H1 (cell line): ENCODE measurements around the gene DCHS1. TPM values are rescaled to one million over a fixed set of nuclear protein-coding genes. Genes with fewer than 3 reads are reported as not detected.

Source experiments
- BCL11A ChIP-seq, 2 experiments: IDR thresholded peaks; one replicate each; pipeline ENCODE4 v1.6.1; 2011; ENCODE audit warnings: low read depth in 2 of 2, low read length in 2 of 2, mild to moderate bottlenecking in 2 of 2
- GTF2F1 ChIP-seq: IDR thresholded peaks from 2 replicates; pipeline ENCODE4 v1.6.1; 2012; ENCODE audit warnings: low read depth, low read length, improper control_type of control experiment, borderline replicate concordance
- JUN ChIP-seq: IDR thresholded peaks from 2 replicates; pipeline ENCODE4 v1.6.1; 2011; ENCODE audit warnings: low read depth, mild to moderate bottlenecking, improper control_type of control experiment, low read length
- SP1 ChIP-seq: IDR thresholded peaks from 2 replicates; pipeline ENCODE4 v1.6.1; 2011; ENCODE audit warnings: low read depth, low read length
- ZNF274 ChIP-seq: IDR thresholded peaks from 2 replicates; pipeline ENCODE4 v1.7.0; 2012; ENCODE audit warnings: low read length, borderline replicate concordance; ENCODE audit errors: extremely low read depth
- polyA plus RNA-seq, 7 experiments: library from polyadenylated mRNA; depleted of rRNA in 3 of 7; stranded (reverse) in 5 of 7; unstranded in 2 of 7; fragments of >200 nt in 5 of 7; fragments of 200-250 nt in 2 of 7; gene quantifications; 1 replicate in 5 of 7; 2 replicates in 1 of 7; 4 replicates in 1 of 7; pipeline versions ENCODE4 v1.2.1 to v1.2.3, GENCODE V29; 2011 to 2013; ENCODE audit warnings: missing spikeins in 2 of 7, mixed read lengths in 2 of 7
- total RNA-seq: library from RNA; stranded (reverse); fragmentation: NEBNext Ultra II Directional; extraction: Animal tissue kit (Norgen Biotek cat#: 25700); gene quantifications from 2 replicates; pipeline ENCODE4 v1.2.1, GENCODE V29; 2021

DCHS1 gene
- total and polyA plus RNA-seq, 2 of the 8 experiments (the other 6 are each of a cell fraction or from before 2014, with no cell fraction given), result 8.2 to 10.5 TPM

DNA sequence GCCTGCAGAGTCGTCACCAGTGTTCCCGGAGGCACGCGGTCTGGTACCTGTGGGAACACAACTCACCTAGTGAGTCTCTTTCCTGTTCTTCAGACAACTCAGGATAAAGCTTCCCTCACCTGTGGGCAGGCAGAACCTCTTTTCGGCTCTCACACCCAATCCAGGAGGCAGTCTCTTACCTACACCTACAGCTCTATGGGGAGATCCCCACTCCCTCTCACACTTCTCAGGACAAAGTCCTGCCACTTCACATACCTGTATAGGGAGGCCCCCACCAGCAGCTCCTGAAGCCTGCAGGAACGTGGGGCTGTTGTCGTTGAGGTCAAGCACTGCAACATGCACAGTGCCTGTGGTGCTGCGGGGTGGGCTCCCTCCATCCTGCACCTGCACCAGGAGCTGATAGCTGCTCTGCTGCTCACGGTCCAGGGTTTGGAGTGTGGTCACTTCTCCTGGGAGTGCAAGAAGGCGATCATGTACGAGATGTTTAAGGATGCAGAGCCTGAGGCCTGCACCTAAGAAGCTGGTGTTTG lies 24.2 kb downstream of the DCHS1 start (continued):
- no peak for TF ChIP-seq GTF2F1
- TF ChIP-seq ZNF274, result no peak
- TF ChIP-seq BCL11A (IDR thresholded peaks at IDR 0.05; ENCODE audit: low read depth in 2 of 2, low read length in 2 of 2), result no peak
- TF ChIP-seq JUN, result no peak
- no peak for TF ChIP-seq SP1
